ENCODE measurements around the gene TBXAS1. TPM values are rescaled to one million over a fixed set of nuclear protein-coding genes. Genes with fewer than 3 reads are reported as not detected.

Gene TBXAS1
- total and polyA plus RNA-seq, 2 experiments from 2014 or later = 1.3 TPM; not detected in 1

- TF ChIP-seq, protein P1, sequence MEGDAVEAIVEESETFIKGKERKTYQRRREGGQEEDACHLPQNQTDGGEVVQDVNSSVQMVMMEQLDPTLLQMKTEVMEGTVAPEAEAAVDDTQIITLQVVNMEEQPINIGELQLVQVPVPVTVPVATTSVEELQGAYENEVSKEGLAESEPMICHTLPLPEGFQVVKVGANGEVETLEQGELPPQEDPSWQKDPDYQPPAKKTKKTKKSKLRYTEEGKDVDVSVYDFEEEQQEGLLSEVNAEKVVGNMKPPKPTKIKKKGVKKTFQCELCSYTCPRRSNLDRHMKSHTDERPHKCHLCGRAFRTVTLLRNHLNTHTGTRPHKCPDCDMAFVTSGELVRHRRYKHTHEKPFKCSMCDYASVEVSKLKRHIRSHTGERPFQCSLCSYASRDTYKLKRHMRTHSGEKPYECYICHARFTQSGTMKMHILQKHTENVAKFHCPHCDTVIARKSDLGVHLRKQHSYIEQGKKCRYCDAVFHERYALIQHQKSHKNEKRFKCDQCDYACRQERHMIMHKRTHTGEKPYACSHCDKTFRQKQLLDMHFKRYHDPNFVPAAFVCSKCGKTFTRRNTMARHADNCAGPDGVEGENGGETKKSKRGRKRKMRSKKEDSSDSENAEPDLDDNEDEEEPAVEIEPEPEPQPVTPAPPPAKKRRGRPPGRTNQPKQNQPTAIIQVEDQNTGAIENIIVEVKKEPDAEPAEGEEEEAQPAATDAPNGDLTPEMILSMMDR (conservative IDR thresholded peaks at IDR 0.05; ENCODE audit: low read depth in 2 of 2) = no peak
- no peak for TF ChIP-seq STAT1 (IDR thresholded peaks at IDR 0.05; ENCODE audit: unreplicated experiment)
- TF ChIP-seq CREB1 (CRISPR knock-in tag; IDR thresholded peaks at IDR 0.05; ENCODE audit: low read depth) = no peak
- TF ChIP-seq EZH2 (IDR thresholded peaks at IDR 0.05; ENCODE audit: low read depth, unreplicated experiment) = no peak
- TF ChIP-seq ZNF114 (CRISPR knock-in tag; IDR thresholded peaks at IDR 0.05) = no peak
Measured at GRCh38 chr7:139846297-139846696, 17.2 kb downstream of the TBXAS1 start (continued).

DNA sequence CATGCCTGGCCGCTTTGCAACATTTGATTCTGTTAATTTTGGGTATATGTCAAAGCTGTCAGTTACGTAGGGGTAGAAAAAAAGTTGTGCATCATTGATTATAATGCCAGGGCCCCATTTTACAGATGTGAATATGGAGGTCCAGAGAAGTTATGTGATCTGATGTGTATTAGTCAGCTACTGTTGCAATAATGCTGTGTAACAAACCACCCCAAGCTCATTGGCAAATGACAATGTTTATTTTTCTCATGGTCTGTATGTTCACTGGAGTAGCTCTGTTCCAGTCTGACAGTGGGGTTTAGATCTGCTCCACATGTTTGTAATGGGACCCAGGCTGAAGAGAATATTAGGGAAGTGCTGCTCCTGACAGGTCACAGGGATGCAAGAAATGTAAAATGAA lies 19.2 kb downstream of the TBXAS1 start:
- DNase-seq (ENCODE audit: low spot score) = no peak
- Histone ChIP-seq H3F3A (replicated peaks; ENCODE audit: low read depth) (no peaks in the 10 kb centered on the region), H3K9me2 (ENCODE audit: insufficient read depth) (peaks cover 5% of the 10 kb centered on the region; the same call in 1 of the 2 replicates), H3K36me3 (ENCODE audit: insufficient read depth) (0 out of 2 replicates have a peak, but pooled peaks cover 3% of the 10 kb centered on the region), H3K27ac (ENCODE audit: low read depth) (no peak overlapping the region), H3K79me2 (replicated peaks; ENCODE audit: insufficient read depth) (no peaks in the 10 kb centered on the region), H2AFZ (no peak overlapping the region), H3K4me1 (ENCODE audit: insufficient read depth) (no peaks in the 10 kb centered on the region), H3K4me2 (no peak overlapping the region), H3K4me3 (no peak overlapping the region), H4K20me1 (replicated peaks; ENCODE audit: insufficient read depth) (no peaks in the 10 kb centered on the region), H3K27me3 (ENCODE audit: insufficient read depth) (no peaks in the 10 kb centered on the region)
- Mint-ChIP-seq H3K27ac (no peak overlapping the region), H3K4me1 (no peaks in the 10 kb centered on the region; the same call in 2 of the 3 replicates), H3K27me3 (ENCODE audit: insufficient read depth, low read depth, poor library complexity) (peaks cover 2% of the 10 kb centered on the region), H3K36me3 (ENCODE audit: low read depth) (no peaks in the 10 kb centered on the region), H3K9me3 (peaks cover 3% of the 10 kb centered on the region; the same call in 1 of the 3 replicates), H3K4me3 (no peak overlapping the region)
- no peak for ATAC-seq
- no peak for TF ChIP-seq ZNF114 (CRISPR knock-in tag; IDR thresholded peaks at IDR 0.05)
- no peak for TF ChIP-seq CREB1 (CRISPR knock-in tag; IDR thresholded peaks at IDR 0.05; ENCODE audit: low read depth)
- TF ChIP-seq ZNF331 (CRISPR knock-in tag; IDR thresholded peaks at IDR 0.05; ENCODE audit: low read depth) = no peak
- no peak for TF ChIP-seq NANOG (IDR thresholded peaks at IDR 0.05; ENCODE audit: borderline replicate concordance)
- TF ChIP-seq EZH2 (IDR thresholded peaks at IDR 0.05; ENCODE audit: low read depth, unreplicated experiment) = no peak
- TF ChIP-seq, protein P2, sequence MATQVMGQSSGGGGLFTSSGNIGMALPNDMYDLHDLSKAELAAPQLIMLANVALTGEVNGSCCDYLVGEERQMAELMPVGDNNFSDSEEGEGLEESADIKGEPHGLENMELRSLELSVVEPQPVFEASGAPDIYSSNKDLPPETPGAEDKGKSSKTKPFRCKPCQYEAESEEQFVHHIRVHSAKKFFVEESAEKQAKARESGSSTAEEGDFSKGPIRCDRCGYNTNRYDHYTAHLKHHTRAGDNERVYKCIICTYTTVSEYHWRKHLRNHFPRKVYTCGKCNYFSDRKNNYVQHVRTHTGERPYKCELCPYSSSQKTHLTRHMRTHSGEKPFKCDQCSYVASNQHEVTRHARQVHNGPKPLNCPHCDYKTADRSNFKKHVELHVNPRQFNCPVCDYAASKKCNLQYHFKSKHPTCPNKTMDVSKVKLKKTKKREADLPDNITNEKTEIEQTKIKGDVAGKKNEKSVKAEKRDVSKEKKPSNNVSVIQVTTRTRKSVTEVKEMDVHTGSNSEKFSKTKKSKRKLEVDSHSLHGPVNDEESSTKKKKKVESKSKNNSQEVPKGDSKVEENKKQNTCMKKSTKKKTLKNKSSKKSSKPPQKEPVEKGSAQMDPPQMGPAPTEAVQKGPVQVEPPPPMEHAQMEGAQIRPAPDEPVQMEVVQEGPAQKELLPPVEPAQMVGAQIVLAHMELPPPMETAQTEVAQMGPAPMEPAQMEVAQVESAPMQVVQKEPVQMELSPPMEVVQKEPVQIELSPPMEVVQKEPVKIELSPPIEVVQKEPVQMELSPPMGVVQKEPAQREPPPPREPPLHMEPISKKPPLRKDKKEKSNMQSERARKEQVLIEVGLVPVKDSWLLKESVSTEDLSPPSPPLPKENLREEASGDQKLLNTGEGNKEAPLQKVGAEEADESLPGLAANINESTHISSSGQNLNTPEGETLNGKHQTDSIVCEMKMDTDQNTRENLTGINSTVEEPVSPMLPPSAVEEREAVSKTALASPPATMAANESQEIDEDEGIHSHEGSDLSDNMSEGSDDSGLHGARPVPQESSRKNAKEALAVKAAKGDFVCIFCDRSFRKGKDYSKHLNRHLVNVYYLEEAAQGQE (IDR thresholded peaks at IDR 0.05; ENCODE audit: unreplicated experiment) = no peak
- TF ChIP-seq EZH2phosphoT487 (IDR thresholded peaks at IDR 0.05; ENCODE audit: unreplicated experiment) = no peak
- TF ChIP-seq JUNB (IDR thresholded peaks at IDR 0.05; ENCODE audit: unreplicated experiment) = no peak
- TF ChIP-seq STAT1 (IDR thresholded peaks at IDR 0.05; ENCODE audit: unreplicated experiment) = no peak
- TF ChIP-seq, protein P3, sequence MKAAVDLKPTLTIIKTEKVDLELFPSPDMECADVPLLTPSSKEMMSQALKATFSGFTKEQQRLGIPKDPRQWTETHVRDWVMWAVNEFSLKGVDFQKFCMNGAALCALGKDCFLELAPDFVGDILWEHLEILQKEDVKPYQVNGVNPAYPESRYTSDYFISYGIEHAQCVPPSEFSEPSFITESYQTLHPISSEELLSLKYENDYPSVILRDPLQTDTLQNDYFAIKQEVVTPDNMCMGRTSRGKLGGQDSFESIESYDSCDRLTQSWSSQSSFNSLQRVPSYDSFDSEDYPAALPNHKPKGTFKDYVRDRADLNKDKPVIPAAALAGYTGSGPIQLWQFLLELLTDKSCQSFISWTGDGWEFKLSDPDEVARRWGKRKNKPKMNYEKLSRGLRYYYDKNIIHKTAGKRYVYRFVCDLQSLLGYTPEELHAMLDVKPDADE (IDR thresholded peaks at IDR 0.05) = no peak
- no peak for TF ChIP-seq POLR2AphosphoS5 (IDR thresholded peaks at IDR 0.05; ENCODE audit: low read depth)
- TF ChIP-seq, protein P4, sequence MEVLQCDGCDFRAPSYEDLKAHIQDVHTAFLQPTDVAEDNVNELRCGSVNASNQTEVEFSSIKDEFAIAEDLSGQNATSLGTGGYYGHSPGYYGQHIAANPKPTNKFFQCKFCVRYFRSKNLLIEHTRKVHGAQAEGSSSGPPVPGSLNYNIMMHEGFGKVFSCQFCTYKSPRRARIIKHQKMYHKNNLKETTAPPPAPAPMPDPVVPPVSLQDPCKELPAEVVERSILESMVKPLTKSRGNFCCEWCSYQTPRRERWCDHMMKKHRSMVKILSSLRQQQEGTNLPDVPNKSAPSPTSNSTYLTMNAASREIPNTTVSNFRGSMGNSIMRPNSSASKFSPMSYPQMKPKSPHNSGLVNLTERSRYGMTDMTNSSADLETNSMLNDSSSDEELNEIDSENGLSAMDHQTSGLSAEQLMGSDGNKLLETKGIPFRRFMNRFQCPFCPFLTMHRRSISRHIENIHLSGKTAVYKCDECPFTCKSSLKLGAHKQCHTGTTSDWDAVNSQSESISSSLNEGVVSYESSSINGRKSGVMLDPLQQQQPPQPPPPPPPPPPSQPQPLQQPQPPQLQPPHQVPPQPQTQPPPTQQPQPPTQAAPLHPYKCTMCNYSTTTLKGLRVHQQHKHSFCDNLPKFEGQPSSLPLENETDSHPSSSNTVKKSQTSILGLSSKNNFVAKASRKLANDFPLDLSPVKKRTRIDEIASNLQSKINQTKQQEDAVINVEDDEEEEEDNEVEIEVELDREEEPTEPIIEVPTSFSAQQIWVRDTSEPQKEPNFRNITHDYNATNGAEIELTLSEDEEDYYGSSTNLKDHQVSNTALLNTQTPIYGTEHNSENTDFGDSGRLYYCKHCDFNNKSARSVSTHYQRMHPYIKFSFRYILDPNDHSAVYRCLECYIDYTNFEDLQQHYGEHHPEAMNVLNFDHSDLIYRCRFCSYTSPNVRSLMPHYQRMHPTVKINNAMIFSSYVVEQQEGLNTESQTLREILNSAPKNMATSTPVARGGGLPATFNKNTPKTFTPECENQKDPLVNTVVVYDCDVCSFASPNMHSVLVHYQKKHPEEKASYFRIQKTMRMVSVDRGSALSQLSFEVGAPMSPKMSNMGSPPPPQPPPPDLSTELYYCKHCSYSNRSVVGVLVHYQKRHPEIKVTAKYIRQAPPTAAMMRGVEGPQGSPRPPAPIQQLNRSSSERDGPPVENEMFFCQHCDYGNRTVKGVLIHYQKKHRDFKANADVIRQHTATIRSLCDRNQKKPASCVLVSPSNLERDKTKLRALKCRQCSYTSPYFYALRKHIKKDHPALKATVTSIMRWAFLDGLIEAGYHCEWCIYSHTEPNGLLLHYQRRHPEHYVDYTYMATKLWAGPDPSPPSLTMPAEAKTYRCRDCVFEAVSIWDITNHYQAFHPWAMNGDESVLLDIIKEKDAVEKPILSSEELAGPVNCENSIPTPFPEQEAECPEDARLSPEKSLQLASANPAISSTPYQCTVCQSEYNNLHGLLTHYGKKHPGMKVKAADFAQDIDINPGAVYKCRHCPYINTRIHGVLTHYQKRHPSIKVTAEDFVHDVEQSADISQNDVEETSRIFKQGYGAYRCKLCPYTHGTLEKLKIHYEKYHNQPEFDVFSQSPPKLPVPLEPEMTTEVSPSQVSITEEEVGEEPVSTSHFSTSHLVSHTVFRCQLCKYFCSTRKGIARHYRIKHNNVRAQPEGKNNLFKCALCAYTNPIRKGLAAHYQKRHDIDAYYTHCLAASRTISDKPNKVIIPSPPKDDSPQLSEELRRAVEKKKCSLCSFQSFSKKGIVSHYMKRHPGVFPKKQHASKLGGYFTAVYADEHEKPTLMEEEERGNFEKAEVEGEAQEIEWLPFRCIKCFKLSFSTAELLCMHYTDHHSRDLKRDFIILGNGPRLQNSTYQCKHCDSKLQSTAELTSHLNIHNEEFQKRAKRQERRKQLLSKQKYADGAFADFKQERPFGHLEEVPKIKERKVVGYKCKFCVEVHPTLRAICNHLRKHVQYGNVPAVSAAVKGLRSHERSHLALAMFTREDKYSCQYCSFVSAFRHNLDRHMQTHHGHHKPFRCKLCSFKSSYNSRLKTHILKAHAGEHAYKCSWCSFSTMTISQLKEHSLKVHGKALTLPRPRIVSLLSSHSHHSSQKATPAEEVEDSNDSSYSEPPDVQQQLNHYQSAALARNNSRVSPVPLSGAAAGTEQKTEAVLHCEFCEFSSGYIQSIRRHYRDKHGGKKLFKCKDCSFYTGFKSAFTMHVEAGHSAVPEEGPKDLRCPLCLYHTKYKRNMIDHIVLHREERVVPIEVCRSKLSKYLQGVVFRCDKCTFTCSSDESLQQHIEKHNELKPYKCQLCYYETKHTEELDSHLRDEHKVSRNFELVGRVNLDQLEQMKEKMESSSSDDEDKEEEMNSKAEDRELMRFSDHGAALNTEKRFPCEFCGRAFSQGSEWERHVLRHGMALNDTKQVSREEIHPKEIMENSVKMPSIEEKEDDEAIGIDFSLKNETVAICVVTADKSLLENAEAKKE (CRISPR knock-in tag; IDR thresholded peaks at IDR 0.05) = no peak
